Uterus (tissue), 4 donors: ENCODE measurements around the gene HES2. TPM values are rescaled to one million over a fixed set of nuclear protein-coding genes. Genes with fewer than 3 reads are reported as not detected.

ENCODE experiments used
- DNase-seq, 2 donors: peaks; one replicate each; pipeline ENCODE4 v3.0.0-alpha.2; 2019 to 2020
- H3K27ac ChIP-seq, 2 donors: fragments of 200-600 bp; sonication (generic); 1 replicate in 1 of 2; 2 replicates in 1 of 2; pipeline ENCODE4 v1.5.1; 2016 to 2018
- H3K27me3 ChIP-seq, 2 donors: fragments of 200-600 bp; sonication (generic); one replicate each; pipeline ENCODE4 v1.5.1; 2018 to 2019; ENCODE audit warnings: control low read depth in 1 of 2
- H3K36me3 ChIP-seq, 2 donors: fragments of 200-600 bp; sonication (generic); one replicate each; pipeline ENCODE4 v1.5.1; 2019; ENCODE audit warnings: control low read depth in 1 of 2
- H3K4me1 ChIP-seq, 2 donors: fragments of 200-600 bp; sonication (generic); one replicate each; pipeline ENCODE4 v1.5.1; 2018 to 2019; ENCODE audit warnings: control low read depth in 1 of 2
- H3K4me3 ChIP-seq, 2 donors: fragments of 200-600 bp; sonication (generic); 1 replicate in 1 of 2; 2 replicates in 1 of 2; pipeline ENCODE4 v1.5.1; 2018 to 2019; ENCODE audit warnings: mild to moderate bottlenecking in 1 of 2
- H3K9me3 ChIP-seq, 2 donors: fragments of 200-600 bp; sonication (generic); one replicate each; pipeline ENCODE4 v1.5.1; 2019; ENCODE audit warnings: control low read depth in 1 of 2
- CTCF ChIP-seq, 4 experiments: fragments of 200-600 bp in 2 of 4; fragments of 450-650 bp in 2 of 4; sonication (generic) in 2 of 4; IDR thresholded peaks; one replicate each; pipeline ENCODE4 v1.5.1; 2016 to 2019; ENCODE audit warnings: antibody characterized with exemption in 4 of 4, mild to moderate bottlenecking in 2 of 4, moderate library complexity in 1 of 4
- POLR2A ChIP-seq, 2 donors: fragments of 450-650 bp; IDR thresholded peaks; one replicate each; pipeline ENCODE4 v1.6.1; 2016; ENCODE audit warnings: antibody characterized with exemption in 2 of 2, mild to moderate bottlenecking in 1 of 2, moderate library complexity in 1 of 2
- intact Hi-C: fragments of 100-400 bp; cut with DNase I; formaldehyde crosslinking; loops from one replicate; pipeline ENCODE4 v1.15.1; 2023; ENCODE audit warnings: low total_unique reads
- total RNA-seq, 4 donors: library from RNA; depleted of rRNA in 3 of 4; stranded (reverse); fragments of >200 nt in 3 of 4; gene quantifications; one replicate each; pipeline versions ENCODE4 v1.1.0 to v1.2.4, GENCODE V29; 2014 to 2023
- donor health status: DM: yes; HTN: yes; CAD: no.

HES2 gene
- total RNA-seq, 4 donors from 2014 or later: 0.21 TPM; not detected in 3

- Histone ChIP-seq H3K4me1 (peaks cover 0 to 21% of the 10 kb centered on the region in 2 donors), H3K27ac (no peak within 1 kb of the TSS), H3K4me3 (no peak within 1 kb of the TSS), H3K27me3 (peaks cover 16 to 49% of the 10 kb centered on the region in 2 donors), H3K9me3 (no peaks in the 10 kb centered on the region), H3K36me3 (no peaks in the 10 kb centered on the region)
- TF ChIP-seq POLR2A (IDR thresholded peaks at IDR 0.05) (no peak), CTCF (IDR thresholded peaks at IDR 0.05) (no peak)
- no peak for DNase-seq
- intact Hi-C loops: no loop called here
Measured at GRCh38 chr1:6424619-6425593, 5.2 kb upstream of the HES2 start, which contains the start of gene ESPN. TSS of gene ESPN (plus strand) at chr1:6424776. CDS start at chr1:6424956, 180 bp downstream.

- DNase-seq: no peak
- Histone ChIP-seq H3K9me3 (no peaks in the 10 kb centered on the region), H3K27me3 (peaks cover 20 to 49% of the 10 kb centered on the region in 2 donors), H3K4me3 (no peak overlapping the region), H3K27ac (no peak overlapping the region), H3K4me1 (peaks cover 0 to 29% of the 10 kb centered on the region in 2 donors), H3K36me3 (no peaks in the 10 kb centered on the region)
- TF ChIP-seq POLR2A (IDR thresholded peaks at IDR 0.05) (no peak), CTCF (IDR thresholded peaks at IDR 0.05) (no peak)
- intact Hi-C loops: no loop called here
Measured at GRCh38 chr1:6424000-6424565, 4.4 kb upstream of the HES2 start.

- Histone ChIP-seq H3K27me3 (peaks cover 23 to 52% of the 10 kb centered on the region in 2 donors), H3K27ac (no peak overlapping the region), H3K4me3 (no peak overlapping the region), H3K9me3 (no peaks in the 10 kb centered on the region), H3K36me3 (no peaks in the 10 kb centered on the region), H3K4me1 (peaks cover 0 to 33% of the 10 kb centered on the region in 2 donors)
- TF ChIP-seq CTCF (IDR thresholded peaks at IDR 0.05) (peak; percentile 6 to 40 (median 26)), POLR2A (IDR thresholded peaks at IDR 0.05) (no peak)
- intact Hi-C loops: no loop called here
- DNase-seq: no peak
Measured at GRCh38 chr1:6423321-6423999, 3.7 kb upstream of the HES2 start.

GRCh38 chr1:6421266-6421665, 1.5 kb upstream of the HES2 start:
- TF ChIP-seq CTCF (IDR thresholded peaks at IDR 0.05) (no peak), POLR2A (IDR thresholded peaks at IDR 0.05) (no peak)
- no peak overlapping the region for H3K4me3 ChIP-seq
- peaks cover 23 to 45% of the 10 kb centered on the region in 2 donors for H3K27me3 ChIP-seq
- intact Hi-C loops: no loop called here
- H3K9me3 ChIP-seq: no peaks in the 10 kb centered on the region
- peaks cover 0 to 33% of the 10 kb centered on the region in 2 donors for H3K4me1 ChIP-seq
- H3K36me3 ChIP-seq: no peaks in the 10 kb centered on the region
- DNase-seq: no peak
- no peak overlapping the region for H3K27ac ChIP-seq
